HG02840 (cell line): ENCODE results near the gene SMTN.
"Not testable (repeated sequence)": the region's sequence is repeated elsewhere in the genome, so short reads cannot be mapped to it uniquely, and the experiment has no call there.

Source experiments
- ATAC-seq: cut with Tn5 transposase; IDR thresholded peaks from one replicate; pipeline ENCODE4 v1.9.1; 2021; ENCODE audit warnings: mild to moderate bottlenecking, moderate library complexity, moderate number of reproducible peaks; ENCODE audit not compliant: unreplicated experiment, low FRiP score

SMTN gene

GRCh38 chr22:31102441-31103081 is 21.4 kb downstream of the SMTN start:
- no peak for ATAC-seq

- no peak for ATAC-seq
Measured at GRCh38 chr22:31103111-31103510, 22.0 kb downstream of the SMTN start.

GRCh38 chr22:31103899-31104694 is 23.0 kb downstream of the SMTN start:
- no peak for ATAC-seq

- no peak for ATAC-seq
Measured at GRCh38 chr22:31104869-31105268, 23.8 kb downstream of the SMTN start.

- no peak for ATAC-seq
Measured at GRCh38 chr22:31105282-31105929, 24.3 kb downstream of the SMTN start.

GRCh38 chr22:31106001-31106571 is 25.0 kb downstream of the SMTN start:
- ATAC-seq = no peak

GRCh38 chr22:31106731-31107177 is 25.6 kb downstream of the SMTN start:
- no peak for ATAC-seq

- ATAC-seq = peak; percentile 72
Measured at GRCh38 chr22:31107178-31107893, 26.2 kb downstream of the SMTN start, which contains the start of gene SELENOM. TSS of gene SELENOM (minus strand) at chr22:31107568. CDS start at chr22:31107505, 63 bp downstream.

GRCh38 chr22:31107894-31108218 is 26.7 kb downstream of the SMTN start:
- ATAC-seq = no peak

GRCh38 chr22:31112547-31113091 is 31.5 kb downstream of the SMTN start:
- ATAC-seq = not testable (repeated sequence)

GRCh38 chr22:31118046-31118820 is 37.1 kb downstream of the SMTN start:
- ATAC-seq = no peak

GRCh38 chr22:31119026-31119717 is 38.1 kb downstream of the SMTN start:
- ATAC-seq = no peak

- no peak for ATAC-seq
Measured at GRCh38 chr22:31120230-31120629, 39.1 kb downstream of the SMTN start.

GRCh38 chr22:31120642-31121041 is 39.5 kb downstream of the SMTN start:
- ATAC-seq = no peak

- no peak for ATAC-seq
Measured at GRCh38 chr22:31121403-31121802, 40.3 kb downstream of the SMTN start.

GRCh38 chr22:31122196-31122531 is 41.0 kb downstream of the SMTN start:
- no peak for ATAC-seq

GRCh38 chr22:31122532-31123291 is 41.6 kb downstream of the SMTN start, which contains the start of gene INPP5J:
TSS of gene INPP5J (plus strand) at chr22:31122966. CDS start at chr22:31123015, 49 bp downstream.
- no peak for ATAC-seq

- no peak for ATAC-seq
Measured at GRCh38 chr22:31123292-31123602, 42.1 kb downstream of the SMTN start.
